GM13977 (cell line): Measurements from ENCODE around the gene GOLGA6L24.
"Not testable (repeated sequence)": the region's sequence is repeated elsewhere in the genome, so short reads cannot be mapped to it uniquely, and the experiment has no call there.

ENCODE experiments used
- DNase-seq: peaks from one replicate; pipeline ENCODE4 v3.0.0; 2012; ENCODE audit warnings: low spot score
- in situ Hi-C: fragments of 300-500 bp; cut with MboI; formaldehyde crosslinking; loops from one replicate; pipeline ENCODE4 v1.12.0; 2022; ENCODE audit warnings: low sequenced_read_pairs, low pct_unique_long_range_greater_than_20kb, mixed read lengths, inconsistent platforms; ENCODE audit not compliant: unreplicated experiment

GOLGA6L24 gene, protein sequence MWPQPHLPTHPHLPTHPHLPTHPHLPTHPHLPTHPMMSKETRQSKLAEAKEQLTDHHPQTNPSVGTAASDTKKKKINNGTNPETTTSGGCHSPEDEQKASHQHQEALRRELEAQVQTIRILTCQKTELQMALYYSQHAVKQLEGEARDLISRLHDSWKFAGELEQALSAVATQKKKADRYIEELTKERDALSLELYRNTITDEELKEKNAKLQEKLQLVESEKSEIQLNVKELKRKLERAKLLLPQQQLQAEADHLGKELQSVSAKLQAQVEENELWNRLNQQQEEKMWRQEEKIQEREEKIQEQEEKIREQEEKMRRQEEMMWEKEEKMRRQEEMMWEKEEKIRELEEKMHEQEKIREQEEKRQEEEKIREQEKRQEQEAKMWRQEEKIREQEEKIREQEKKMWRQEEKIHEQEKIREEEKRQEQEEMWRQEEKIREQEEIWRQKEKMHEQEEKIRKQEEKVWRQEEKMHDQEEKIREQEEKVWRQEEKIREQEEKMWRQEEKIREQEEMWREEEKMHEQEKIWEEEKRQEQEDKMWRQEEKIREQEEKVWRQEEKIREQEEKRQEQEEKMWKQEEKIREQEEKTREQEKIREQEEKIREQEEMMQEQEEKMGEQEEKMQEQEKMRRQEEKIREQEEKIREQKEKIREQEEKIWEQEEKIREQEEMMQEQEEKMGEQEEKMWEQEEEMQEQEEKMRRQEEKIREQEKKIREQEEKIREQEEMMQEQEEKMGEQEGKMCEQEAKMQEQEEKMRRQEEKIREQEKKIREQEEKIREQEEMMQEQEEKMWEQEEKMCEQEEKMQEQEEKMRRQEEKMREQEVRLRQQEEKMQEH

DNA sequence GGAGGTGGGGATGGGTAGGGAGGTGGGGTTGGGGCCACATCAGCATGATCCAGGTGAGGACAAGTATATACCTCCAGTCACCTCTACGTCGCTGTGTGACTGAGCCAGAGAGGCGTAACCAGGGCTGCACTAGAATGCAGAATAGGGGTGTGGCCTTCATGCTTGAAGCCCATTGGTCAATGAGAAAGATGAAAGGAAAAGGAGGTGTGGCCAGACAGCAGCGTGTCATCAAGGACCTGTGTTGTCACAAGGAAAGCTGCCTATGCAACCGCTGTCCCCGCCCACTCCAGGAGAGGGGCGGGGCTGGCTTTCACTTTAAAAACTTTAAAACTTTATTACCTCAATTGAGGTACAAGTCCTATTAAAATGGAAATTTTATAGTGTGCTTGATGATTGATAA is at the start of gene GOLGA6L24:
GOLGA6L24 (minus strand) TSS at position 101 of the 400 bp plus-strand sequence; CDS start at position 40, 61 bp downstream.
- DNase-seq, in situ Hi-C loops: not testable (repeated sequence)

DNA sequence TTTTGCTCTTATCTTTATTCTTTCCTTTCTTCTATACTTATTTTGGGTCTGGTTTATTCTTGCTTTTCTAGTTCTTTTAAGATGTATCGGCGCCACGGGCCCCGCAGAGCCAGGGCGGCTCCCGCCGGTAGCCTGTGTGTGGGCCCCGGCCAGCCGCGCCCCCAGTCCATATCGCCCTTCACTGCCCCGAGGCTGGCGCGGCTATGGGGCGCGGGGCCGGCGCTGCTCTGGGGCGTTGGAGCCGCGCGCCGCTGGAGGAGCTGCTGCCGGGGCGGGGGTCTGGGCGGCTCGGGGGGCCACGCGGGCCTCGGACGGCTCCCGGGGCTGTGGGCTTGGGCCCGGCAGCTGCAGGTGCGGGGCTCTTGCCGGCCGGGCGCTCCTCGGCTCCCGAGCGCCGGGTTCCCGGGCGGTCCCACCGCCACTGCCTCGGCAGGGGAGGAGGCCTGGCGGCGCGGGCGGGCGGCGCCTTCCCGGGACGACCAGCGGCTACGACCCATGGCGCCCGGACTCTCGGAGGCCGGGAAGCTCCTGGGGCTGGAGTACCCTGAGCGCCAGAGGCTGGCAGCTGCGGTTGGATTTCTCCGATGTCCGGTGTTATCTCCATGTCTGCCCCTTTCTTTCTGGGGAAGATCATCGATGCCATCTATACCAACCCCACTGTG is 45.0 kb upstream of the GOLGA6L24 start:
- DNase-seq, in situ Hi-C loops: not testable (repeated sequence)

DNA sequence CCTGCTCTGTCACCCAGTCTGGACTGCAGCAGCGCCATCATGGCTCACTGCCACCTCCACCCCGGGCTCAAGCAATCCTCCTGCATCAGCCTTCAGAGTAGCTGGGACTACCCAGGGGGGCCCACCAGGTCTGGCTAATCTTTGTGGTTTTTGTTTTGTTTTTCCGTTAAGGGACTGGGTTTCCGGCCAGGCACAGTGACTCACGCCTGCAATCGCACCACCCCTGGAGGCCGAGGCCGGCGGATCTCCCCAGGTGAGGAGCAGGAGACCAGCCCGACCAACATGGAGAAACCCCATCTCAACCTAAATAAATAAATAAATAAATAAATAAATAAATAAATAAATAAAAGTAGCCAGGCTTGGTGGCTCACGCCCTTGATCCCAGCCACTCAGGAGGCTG is 38.1 kb upstream of the GOLGA6L24 start:
- DNase-seq, in situ Hi-C loops: not testable (repeated sequence)

DNA sequence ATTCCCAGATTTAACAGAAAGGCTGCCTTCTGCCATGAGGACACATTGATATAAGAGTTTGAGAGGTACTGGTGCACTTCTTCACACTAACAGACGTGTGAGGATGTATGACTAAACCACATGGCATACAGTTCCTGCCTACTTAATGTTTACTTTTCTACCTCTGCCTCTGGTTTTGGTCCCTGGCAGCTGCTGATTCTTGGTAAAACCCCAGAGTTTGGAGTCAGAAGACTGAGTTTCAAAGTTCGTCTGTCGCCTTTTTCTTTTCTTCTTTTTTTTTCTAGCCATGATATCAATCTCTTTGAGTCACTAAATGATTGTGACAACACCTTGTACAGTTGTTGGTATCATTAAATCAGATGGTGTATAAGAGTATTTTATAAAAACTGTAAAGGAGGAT is 22.2 kb upstream of the GOLGA6L24 start:
- DNase-seq, in situ Hi-C loops: not testable (repeated sequence)

DNA sequence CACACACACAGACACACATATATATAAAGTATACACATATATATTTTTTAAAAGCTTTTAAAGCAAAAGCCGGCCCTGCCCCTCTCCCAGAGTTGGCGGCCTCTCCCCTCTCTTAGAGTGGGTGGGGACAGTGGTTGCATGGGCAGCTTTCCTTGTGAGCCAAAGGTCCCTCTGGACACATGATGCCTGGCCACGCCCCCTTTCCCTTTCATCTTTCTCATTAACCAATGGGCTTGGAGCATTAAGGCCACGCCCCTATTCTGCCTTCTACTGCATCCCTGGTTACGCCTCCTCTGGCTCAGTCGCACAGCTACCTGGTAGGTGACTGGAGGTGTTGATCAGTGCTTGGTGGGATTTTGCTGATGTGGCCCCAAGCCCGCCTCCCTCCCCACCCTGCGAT is 20.5 kb upstream of the GOLGA6L24 start, which contains the start of gene GOLGA8F:
GOLGA8F (plus strand) TSS at position 301 of the 400 bp plus-strand sequence; CDS start at position 399, 98 bp downstream.
- in situ Hi-C loops, result not testable (repeated sequence)

DNA sequence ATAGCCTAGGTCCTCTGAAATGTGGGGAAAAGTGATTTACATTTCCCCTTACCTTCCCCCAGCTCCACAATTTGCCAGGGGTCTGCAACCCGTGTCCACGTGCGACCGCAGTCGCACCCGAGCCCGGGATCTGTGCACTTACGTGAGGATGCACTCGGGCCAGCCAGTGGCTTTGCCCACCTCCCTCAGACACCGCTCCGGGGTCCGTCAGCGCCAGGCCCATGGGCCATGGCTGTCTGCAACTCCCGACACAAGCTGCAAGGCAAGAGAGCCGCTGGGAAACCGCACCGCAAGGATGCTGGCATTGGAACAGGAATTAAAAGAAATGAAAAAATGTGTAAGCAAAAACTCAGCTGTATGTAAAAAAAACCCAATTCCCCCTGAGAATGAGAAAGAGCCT is 7.6 kb upstream of the GOLGA6L24 start:
- DNase-seq, in situ Hi-C loops: not testable (repeated sequence)

More for the DNA sequence above, 20.5 kb upstream of the GOLGA6L24 start, which contains the start of gene GOLGA8F:
- not testable (repeated sequence) for DNase-seq

DNA sequence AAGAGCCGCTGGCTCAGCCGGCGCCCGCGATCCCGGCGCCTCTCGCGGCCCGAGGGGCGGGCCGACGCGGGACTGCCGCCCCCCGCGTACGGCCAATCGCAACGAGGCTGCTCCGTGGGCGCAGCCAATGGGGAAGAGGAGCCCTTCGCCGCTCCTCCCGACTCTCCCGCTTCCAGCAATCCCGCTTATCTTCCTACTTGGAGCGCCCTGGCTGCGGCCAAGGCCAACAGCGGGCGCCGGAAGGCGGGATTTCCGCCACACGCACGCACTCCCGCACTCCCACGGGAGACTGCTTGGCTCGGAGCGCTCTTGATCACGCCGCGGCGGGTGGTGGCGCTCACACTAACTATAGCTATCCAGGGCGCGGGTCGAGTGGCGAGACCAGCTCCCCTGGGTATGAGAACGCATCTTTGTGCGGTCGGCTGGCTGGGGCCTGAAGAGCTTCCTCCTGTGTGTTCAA is 35.7 kb downstream of the GOLGA6L24 start, which contains the start of gene HERC2:
HERC2 (minus strand) TSS at position 51 of the 460 bp plus-strand sequence. CDS start 746 bp downstream, outside the sequence.
- DNase-seq, in situ Hi-C loops: not testable (repeated sequence)

DNA sequence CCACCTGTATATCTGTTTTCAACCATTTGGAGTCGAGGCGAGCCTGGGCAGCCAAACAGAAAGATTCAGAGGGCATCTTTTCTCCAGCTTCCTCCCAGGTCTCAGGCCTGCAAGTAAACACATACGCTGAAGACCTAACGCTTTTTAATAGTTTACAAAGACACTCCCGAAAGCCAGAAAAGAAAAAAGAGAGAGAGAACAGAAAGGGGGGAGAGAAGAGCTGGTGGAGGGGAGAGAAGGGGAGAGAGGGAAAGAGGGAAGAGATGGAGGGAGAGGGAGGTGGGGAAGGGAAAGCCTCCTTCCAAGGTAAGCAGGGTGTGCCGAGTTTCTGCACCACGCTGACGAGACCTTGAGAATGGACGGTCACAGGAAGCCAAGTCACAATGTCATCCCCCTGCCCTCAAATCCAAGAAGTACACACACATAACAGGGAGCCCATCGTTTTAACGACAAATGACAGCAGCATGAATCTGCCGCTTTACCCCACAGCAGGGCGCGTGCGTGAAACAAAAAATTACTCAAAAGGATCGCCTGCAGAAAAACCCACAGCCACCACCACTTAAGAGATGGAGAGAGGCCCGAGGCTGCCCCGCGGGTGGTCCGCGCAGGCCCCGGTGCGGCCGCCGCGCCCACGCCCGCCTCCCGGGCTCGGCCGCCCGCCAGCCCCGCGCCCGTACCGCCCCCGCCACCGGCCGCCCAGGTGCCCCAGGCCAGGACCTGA is 36.4 kb downstream of the GOLGA6L24 start:
- DNase-seq, in situ Hi-C loops: not testable (repeated sequence)

DNA sequence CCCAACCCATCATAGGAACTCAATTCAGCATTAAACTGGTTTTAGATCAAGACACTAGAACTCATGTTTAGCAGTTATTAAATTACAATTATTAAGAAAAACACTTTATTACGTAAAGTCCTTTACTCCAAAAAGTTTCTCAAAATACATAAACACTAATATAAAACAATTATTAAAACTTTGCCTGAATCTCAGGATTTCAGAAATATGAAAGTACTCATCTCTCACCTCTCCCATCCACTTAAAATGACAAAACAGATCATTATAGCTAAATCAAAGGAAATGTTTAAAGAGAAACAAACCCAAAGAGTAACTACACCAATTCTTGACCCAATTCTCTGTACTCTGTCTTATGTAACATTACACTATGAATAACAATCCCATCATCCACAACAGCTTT is 38.2 kb downstream of the GOLGA6L24 start:
- in situ Hi-C loops, DNase-seq: not testable (repeated sequence)

DNA sequence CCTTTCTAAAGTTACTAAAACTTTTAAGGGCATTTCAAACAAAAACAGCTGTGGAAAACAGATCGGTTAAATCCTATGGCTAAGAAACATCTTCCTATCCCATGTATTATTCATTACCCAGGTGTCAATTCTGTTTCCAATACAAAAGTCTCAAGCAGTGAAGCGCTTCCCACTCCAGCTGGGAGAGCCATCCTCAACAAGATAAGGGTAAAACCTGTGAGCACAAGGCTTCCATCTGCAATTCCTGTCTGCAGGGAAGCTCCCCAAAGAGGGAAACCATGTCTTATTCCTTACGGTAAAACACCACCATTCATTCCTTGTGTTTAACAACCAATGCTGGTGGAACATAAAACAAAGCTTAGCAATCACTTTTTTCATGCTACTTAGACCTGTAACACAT is 39.1 kb downstream of the GOLGA6L24 start:
- DNase-seq, in situ Hi-C loops: not testable (repeated sequence)

DNA sequence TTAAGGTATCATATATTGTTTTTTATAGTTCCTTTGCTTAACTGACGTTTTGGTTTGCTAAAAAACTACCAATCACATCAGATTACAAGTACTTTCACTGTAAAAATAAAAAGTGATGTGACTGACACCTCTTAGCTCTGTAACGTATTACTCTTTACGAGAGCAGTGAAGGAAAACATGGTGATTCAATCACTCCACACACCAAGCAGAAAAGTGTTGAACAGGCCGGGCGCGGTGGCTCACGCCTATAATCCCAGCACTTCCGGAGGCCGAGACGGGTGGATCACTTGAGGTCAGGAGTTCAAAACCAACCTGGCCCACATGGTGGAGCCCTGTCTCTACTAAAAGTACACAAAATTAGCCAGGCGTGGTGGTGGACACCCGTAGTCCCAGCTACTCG is 39.8 kb downstream of the GOLGA6L24 start:
- DNase-seq, in situ Hi-C loops: not testable (repeated sequence)

DNA sequence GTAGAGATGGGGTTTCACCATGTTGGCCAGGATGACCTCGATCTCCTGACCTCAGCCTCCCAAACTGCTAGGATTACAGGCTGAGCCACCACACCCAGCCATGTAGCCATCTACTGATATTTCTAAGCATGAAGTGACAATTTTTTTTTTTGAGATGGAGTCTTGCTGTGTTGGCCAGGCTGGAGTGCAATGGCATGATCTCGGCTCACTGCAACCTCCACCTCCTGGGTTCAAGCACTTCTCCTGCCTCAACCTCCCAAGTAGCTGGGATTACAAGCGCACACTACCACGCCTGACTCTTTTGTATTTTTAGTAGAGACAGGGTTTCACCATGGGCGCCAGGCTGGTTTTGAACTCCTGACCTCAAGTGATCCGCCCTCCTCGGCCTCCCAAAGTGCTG is 40.9 kb downstream of the GOLGA6L24 start:
- DNase-seq, in situ Hi-C loops: not testable (repeated sequence)

DNA sequence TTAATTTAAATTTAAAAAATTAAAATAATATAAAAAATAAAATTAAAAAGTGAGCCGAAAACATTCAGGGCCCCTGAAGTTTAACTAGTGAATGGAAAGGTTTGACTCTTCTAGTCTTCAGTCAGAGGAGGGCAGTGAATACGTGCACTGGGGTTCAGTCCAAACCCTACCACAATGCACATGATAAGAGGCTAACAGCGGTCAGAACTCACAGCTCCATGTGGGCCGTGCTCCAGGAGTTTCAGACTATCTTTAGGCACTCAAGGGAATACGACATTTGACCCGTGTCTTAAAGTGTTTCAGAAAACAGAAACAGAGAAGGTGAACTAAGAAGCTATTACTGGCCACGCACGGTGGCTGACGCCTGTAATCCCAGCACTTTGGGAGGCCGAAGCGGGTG is 47.4 kb downstream of the GOLGA6L24 start:
- DNase-seq, in situ Hi-C loops: not testable (repeated sequence)

DNA sequence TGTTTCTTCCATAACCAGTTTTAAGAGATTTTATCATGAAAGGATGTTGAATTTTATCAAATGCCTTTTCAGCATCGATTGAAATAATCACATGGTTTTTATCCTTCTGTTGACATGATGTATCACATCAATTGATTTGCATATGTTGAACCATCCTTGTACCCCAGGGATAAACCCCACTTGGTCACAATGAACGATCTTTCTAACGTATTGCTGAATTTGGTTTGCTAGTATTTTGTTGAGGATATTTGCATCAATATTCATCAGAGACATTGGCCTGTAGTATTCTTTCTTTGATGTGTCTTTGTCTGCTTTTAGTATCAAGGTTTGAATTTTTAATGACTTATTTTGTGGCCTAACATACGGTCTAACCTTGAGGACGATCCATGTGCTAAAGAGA is 49.2 kb downstream of the GOLGA6L24 start:
- DNase-seq, in situ Hi-C loops: not testable (repeated sequence)
